HepG2 (cell line): Measurements from ENCODE around the gene GMEB2. TPM values are rescaled to one million over a fixed set of nuclear protein-coding genes. Genes with fewer than 3 reads are reported as not detected.
A peak's percentile ranks its signal among the peaks of the same experiment; 100 is the strongest.

ENCODE experiments used
- BRD4 ChIP-seq: sonication (generic); formaldehyde crosslinking; IDR thresholded peaks from 2 replicates; pipeline ENCODE4 v1.4.0; 2020; ENCODE audit warnings: missing genetic modification reagents
- HNRNPK ChIP-seq: fragments of 200-400 bp; formaldehyde crosslinking; IDR thresholded peaks from 2 replicates; pipeline ENCODE4 v1.6.1; 2018; ENCODE audit warnings: low read length, low read depth, moderate library complexity, mild to moderate bottlenecking; ENCODE audit not compliant: poor library complexity, severe bottlenecking
- HNRNPUL1 ChIP-seq: fragments of 200-400 bp; formaldehyde crosslinking; IDR thresholded peaks from 2 replicates; pipeline ENCODE4 v1.6.1; 2017; ENCODE audit warnings: low read depth, mild to moderate bottlenecking, low read length, moderate library complexity
- KAT2B ChIP-seq: fragments of 150-350 bp; IDR thresholded peaks from 2 replicates; pipeline ENCODE4 v1.6.1; 2014; ENCODE audit warnings: low read depth, low read length, borderline replicate concordance
- MTF2 ChIP-seq: sonication (generic); formaldehyde crosslinking; IDR thresholded peaks from 2 replicates; pipeline ENCODE4 v1.5.0; 2020; ENCODE audit warnings: missing genetic modification reagents, borderline replicate concordance
- NR2F2 ChIP-seq: IDR thresholded peaks from 2 replicates; pipeline ENCODE4 v1.6.1; 2012; ENCODE audit warnings: low read depth, inconsistent platforms, borderline replicate concordance
- PHB2 ChIP-seq: fragments of 450-650 bp; IDR thresholded peaks from 2 replicates; pipeline ENCODE4 v1.6.1; 2018; ENCODE audit not compliant: partially characterized antibody
- RARG ChIP-seq: sonication (generic); formaldehyde crosslinking; IDR thresholded peaks from 2 replicates; pipeline ENCODE4 v1.4.0; 2020; ENCODE audit warnings: low read depth, mild to moderate bottlenecking, missing genetic modification reagents
- SMAD1 ChIP-seq: sonication (generic); formaldehyde crosslinking; IDR thresholded peaks from 2 replicates; pipeline ENCODE4 v1.4.0; 2020; ENCODE audit warnings: missing genetic modification reagents, low read depth, mild to moderate bottlenecking, borderline replicate concordance
- SMYD3 ChIP-seq: sonication (generic); formaldehyde crosslinking; IDR thresholded peaks from 2 replicates; pipeline ENCODE4 v1.8.1; 2023; ENCODE audit warnings: mild to moderate bottlenecking, missing genetic modification reagents
- TBX3 ChIP-seq: fragments of 450-650 bp; IDR thresholded peaks from 2 replicates; pipeline ENCODE4 v1.6.1; 2017; ENCODE audit warnings: antibody characterized with exemption, mild to moderate bottlenecking, inconsistent platforms, borderline replicate concordance
- ZNF274 ChIP-seq: sonication (generic); formaldehyde crosslinking; IDR thresholded peaks from 2 replicates; pipeline ENCODE4 v1.5.1; 2020; ENCODE audit warnings: mild to moderate bottlenecking, missing genetic modification reagents
- ZNF619 ChIP-seq: sonication (generic); formaldehyde crosslinking; IDR thresholded peaks from 2 replicates; pipeline ENCODE4 v1.4.0; 2020; ENCODE audit warnings: mild to moderate bottlenecking, missing genetic modification reagents
- polyA plus RNA-seq, 8 experiments: library from polyadenylated mRNA; depleted of rRNA in 3 of 8; stranded (reverse) in 7 of 8; unstranded in 1 of 8; fragments of >200 nt; fragmentation: Illumina TruSeq in 4 of 8; extraction: Trizol in 4 of 8; gene quantifications; 2 replicates each; pipeline versions ENCODE4 v1.2.1 to v1.2.3, GENCODE V29; 2011 to 2016; ENCODE audit warnings: low read depth in 4 of 8, missing spikeins in 1 of 8, mixed read lengths in 1 of 8; ENCODE audit not compliant: insufficient read depth in 1 of 8
- total RNA-seq, 5 experiments: library from RNA; depleted of rRNA; stranded (reverse); fragments of >200 nt; fragmentation: Illumina TruSeq; extraction: Trizol; gene quantifications; 2 replicates each; pipeline ENCODE4 v1.2.3, GENCODE V29; 2016; ENCODE audit warnings: low read depth in 1 of 5
- TF ChIP-seq, protein P1 (sequence below): sonication (generic); formaldehyde crosslinking; IDR thresholded peaks from 2 replicates; pipeline ENCODE4 v1.4.0; 2020; ENCODE audit warnings: missing genetic modification reagents
- TF ChIP-seq, protein P2 (sequence below): sonication (generic); formaldehyde crosslinking; IDR thresholded peaks from 2 replicates; pipeline ENCODE4 v1.4.0; 2020; ENCODE audit warnings: mild to moderate bottlenecking, missing genetic modification reagents
- TF ChIP-seq, protein P3 (sequence below): sonication (generic); formaldehyde crosslinking; IDR thresholded peaks from 2 replicates; pipeline ENCODE4 v1.5.0; 2020; ENCODE audit warnings: mild to moderate bottlenecking, missing genetic modification reagents, moderate library complexity
- TF ChIP-seq, protein P4 (sequence below): sonication (generic); formaldehyde crosslinking; IDR thresholded peaks from 2 replicates; pipeline ENCODE4 v1.5.0; 2020; ENCODE audit warnings: missing genetic modification reagents
- TF ChIP-seq, protein P5 (sequence below): sonication (generic); formaldehyde crosslinking; IDR thresholded peaks from 2 replicates; pipeline ENCODE4 v1.4.0; 2020; ENCODE audit warnings: missing genetic modification reagents, borderline replicate concordance
- TF ChIP-seq, protein P6 (sequence below): sonication (generic); formaldehyde crosslinking; IDR thresholded peaks from 2 replicates; pipeline ENCODE4 v1.9.0; 2021; ENCODE audit warnings: missing genetic modification reagents, mild to moderate bottlenecking, borderline replicate concordance

The GMEB2 gene
- total and polyA plus RNA-seq, 2 of the 13 experiments (the other 11 are each of a cell fraction or from before 2014, with no cell fraction given), result 10.6 to 12.4 TPM

DNA sequence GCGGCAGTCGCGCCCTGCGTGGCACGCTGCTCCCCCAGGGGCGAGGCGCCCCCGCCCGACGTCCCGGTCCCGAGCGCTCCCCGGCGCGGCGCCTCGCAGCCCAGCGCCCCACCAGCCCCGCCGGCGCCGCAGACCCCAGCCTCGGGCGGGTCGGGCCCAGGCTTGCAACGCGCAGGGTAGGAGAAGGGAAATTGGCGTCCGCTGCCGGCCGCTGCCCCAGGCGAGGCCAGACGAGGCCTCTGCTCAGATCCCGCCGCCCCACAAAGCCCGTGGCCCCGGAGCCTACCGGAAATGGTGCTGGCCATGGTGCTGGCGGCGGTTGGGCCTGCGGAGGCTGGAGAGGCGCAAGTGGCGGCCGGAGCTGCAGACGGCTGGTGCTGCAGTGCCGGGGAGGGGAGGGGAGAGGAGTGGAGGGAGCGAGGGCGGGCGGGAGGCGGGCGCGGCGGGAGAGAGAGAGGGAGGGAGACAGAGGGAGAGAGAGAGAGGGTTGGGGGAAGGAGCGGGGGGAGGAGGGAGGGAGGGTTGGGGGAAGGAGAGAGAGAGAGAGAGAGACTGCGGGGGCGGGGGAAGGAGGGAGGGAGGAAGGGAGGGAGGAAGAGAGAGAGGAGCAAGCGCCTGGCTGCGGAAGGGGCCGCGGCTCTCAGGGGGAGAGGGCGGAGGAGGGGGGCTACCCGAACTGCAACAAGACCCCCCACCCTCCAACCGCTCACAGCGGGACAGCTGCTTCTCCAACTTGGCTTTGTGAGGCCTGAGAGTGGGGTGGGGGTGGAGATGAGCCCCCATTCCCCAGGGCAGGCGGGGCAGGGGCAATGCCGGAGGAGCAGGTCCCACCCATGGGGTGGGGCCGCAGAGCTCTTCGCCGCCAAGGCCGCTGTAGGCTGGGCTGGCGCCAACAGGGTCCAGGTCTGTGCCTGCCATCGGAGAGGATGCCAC, 26.4 kb upstream of the GMEB2 start, which contains the start of gene STMN3 (continued):
- TF ChIP-seq, protein P1, sequence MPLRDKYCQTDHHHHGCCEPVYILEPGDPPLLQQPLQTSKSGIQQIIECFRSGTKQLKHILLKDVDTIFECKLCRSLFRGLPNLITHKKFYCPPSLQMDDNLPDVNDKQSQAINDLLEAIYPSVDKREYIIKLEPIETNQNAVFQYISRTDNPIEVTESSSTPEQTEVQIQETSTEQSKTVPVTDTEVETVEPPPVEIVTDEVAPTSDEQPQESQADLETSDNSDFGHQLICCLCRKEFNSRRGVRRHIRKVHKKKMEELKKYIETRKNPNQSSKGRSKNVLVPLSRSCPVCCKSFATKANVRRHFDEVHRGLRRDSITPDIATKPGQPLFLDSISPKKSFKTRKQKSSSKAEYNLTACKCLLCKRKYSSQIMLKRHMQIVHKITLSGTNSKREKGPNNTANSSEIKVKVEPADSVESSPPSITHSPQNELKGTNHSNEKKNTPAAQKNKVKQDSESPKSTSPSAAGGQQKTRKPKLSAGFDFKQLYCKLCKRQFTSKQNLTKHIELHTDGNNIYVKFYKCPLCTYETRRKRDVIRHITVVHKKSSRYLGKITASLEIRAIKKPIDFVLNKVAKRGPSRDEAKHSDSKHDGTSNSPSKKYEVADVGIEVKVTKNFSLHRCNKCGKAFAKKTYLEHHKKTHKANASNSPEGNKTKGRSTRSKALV (CRISPR knock-in tag), result peak; percentile 93
- no peak; the same call in 1 of the 2 replicates for TF ChIP-seq BRD4 (CRISPR knock-in tag)
- TF ChIP-seq NR2F2, result no peak
- TF ChIP-seq, protein P2, sequence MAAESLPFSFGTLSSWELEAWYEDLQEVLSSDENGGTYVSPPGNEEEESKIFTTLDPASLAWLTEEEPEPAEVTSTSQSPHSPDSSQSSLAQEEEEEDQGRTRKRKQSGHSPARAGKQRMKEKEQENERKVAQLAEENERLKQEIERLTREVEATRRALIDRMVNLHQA (CRISPR knock-in tag), result peak; percentile 90
- no peak for TF ChIP-seq TBX3
- peak; percentile 97 for TF ChIP-seq ZNF274 (CRISPR knock-in tag)
- TF ChIP-seq, protein P3, sequence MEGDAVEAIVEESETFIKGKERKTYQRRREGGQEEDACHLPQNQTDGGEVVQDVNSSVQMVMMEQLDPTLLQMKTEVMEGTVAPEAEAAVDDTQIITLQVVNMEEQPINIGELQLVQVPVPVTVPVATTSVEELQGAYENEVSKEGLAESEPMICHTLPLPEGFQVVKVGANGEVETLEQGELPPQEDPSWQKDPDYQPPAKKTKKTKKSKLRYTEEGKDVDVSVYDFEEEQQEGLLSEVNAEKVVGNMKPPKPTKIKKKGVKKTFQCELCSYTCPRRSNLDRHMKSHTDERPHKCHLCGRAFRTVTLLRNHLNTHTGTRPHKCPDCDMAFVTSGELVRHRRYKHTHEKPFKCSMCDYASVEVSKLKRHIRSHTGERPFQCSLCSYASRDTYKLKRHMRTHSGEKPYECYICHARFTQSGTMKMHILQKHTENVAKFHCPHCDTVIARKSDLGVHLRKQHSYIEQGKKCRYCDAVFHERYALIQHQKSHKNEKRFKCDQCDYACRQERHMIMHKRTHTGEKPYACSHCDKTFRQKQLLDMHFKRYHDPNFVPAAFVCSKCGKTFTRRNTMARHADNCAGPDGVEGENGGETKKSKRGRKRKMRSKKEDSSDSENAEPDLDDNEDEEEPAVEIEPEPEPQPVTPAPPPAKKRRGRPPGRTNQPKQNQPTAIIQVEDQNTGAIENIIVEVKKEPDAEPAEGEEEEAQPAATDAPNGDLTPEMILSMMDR (CRISPR knock-in tag), result peak; percentile 27; the same call in 1 of the 2 replicates
- TF ChIP-seq, protein P4, sequence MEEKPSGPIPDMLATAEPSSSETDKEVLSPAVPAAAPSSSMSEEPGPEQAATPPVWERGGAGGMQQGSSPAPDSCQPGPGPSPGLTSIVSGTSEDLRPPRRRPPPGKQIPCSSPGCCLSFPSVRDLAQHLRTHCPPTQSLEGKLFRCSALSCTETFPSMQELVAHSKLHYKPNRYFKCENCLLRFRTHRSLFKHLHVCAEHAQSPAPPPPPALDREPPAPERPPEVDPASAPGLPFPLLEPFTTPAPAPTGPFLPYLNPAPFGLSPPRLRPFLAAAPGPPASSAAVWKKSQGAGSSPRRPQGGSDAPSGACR (CRISPR knock-in tag), result peak; percentile 97; the same call in 1 of the 2 replicates
- TF ChIP-seq SMAD1 (CRISPR knock-in tag), result no peak; the same call in 1 of the 2 replicates
- TF ChIP-seq, protein P5, sequence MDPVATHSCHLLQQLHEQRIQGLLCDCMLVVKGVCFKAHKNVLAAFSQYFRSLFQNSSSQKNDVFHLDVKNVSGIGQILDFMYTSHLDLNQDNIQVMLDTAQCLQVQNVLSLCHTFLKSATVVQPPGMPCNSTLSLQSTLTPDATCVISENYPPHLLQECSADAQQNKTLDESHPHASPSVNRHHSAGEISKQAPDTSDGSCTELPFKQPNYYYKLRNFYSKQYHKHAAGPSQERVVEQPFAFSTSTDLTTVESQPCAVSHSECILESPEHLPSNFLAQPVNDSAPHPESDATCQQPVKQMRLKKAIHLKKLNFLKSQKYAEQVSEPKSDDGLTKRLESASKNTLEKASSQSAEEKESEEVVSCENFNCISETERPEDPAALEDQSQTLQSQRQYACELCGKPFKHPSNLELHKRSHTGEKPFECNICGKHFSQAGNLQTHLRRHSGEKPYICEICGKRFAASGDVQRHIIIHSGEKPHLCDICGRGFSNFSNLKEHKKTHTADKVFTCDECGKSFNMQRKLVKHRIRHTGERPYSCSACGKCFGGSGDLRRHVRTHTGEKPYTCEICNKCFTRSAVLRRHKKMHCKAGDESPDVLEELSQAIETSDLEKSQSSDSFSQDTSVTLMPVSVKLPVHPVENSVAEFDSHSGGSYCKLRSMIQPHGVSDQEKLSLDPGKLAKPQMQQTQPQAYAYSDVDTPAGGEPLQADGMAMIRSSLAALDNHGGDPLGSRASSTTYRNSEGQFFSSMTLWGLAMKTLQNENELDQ (CRISPR knock-in tag), result peak; percentile 99
- TF ChIP-seq, protein P6, sequence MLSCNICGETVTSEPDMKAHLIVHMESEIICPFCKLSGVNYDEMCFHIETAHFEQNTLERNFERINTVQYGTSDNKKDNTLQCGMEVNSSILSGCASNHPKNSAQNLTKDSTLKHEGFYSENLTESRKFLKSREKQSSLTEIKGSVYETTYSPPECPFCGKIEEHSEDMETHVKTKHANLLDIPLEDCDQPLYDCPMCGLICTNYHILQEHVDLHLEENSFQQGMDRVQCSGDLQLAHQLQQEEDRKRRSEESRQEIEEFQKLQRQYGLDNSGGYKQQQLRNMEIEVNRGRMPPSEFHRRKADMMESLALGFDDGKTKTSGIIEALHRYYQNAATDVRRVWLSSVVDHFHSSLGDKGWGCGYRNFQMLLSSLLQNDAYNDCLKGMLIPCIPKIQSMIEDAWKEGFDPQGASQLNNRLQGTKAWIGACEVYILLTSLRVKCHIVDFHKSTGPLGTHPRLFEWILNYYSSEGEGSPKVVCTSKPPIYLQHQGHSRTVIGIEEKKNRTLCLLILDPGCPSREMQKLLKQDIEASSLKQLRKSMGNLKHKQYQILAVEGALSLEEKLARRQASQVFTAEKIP (CRISPR knock-in tag), result no peak
- no peak for TF ChIP-seq KAT2B
- peak; percentile 99 for TF ChIP-seq HNRNPK
- peak; percentile 94; the same call in 1 of the 2 replicates for TF ChIP-seq MTF2 (CRISPR knock-in tag)
- TF ChIP-seq HNRNPUL1, result no peak
- no peak for TF ChIP-seq PHB2
- TF ChIP-seq ZNF619 (CRISPR knock-in tag), result peak; percentile 68; the same call in 1 of the 2 replicates
- peak; percentile 76; the same call in 1 of the 2 replicates for TF ChIP-seq RARG
- TF ChIP-seq SMYD3 (CRISPR knock-in tag), result no peak
